Panc1 (cell line): ENCODE data around the gene IL32.

Experiments
- POLR2AphosphoS5 ChIP-seq: IDR thresholded peaks from 2 replicates; pipeline ENCODE4 v1.6.1; 2012; ENCODE audit warnings: mild to moderate bottlenecking, low read depth, low read length, moderate library complexity
- SIN3A ChIP-seq: IDR thresholded peaks from 2 replicates; pipeline ENCODE4 v1.6.1; 2012; ENCODE audit warnings: low read depth, mild to moderate bottlenecking, low read length, moderate library complexity, borderline replicate concordance; ENCODE audit not compliant: insufficient read depth
- TF ChIP-seq, protein P1 (sequence below): fragments of 450-650 bp; IDR thresholded peaks from 2 replicates; pipeline ENCODE4 v1.5.1; 2017; ENCODE audit warnings: mild to moderate bottlenecking

DNA sequence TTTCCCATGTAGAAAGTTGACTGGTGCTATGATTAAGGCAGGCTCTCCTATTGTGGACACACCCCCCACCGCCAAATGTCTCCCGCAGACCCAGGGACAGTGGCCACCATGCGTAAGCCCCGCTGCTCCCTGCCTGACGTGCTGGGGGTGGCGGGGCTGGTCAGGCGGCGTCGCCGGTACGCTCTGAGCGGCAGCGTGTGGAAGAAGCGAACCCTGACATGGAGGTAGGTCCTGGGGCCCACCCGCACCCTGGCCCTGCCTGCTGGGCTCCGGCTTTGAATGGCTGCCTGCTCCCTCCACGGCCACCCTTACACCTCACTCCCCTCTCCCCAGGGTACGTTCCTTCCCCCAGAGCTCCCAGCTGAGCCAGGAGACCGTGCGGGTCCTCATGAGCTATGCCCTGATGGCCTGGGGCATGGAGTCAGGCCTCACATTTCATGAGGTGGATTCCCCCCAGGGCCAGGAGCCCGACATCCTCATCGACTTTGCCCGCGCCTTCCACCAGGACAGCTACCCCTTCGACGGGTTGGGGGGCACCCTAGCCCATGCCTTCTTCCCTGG is 15.4 kb upstream of the IL32 start:
- TF ChIP-seq, protein P1, sequence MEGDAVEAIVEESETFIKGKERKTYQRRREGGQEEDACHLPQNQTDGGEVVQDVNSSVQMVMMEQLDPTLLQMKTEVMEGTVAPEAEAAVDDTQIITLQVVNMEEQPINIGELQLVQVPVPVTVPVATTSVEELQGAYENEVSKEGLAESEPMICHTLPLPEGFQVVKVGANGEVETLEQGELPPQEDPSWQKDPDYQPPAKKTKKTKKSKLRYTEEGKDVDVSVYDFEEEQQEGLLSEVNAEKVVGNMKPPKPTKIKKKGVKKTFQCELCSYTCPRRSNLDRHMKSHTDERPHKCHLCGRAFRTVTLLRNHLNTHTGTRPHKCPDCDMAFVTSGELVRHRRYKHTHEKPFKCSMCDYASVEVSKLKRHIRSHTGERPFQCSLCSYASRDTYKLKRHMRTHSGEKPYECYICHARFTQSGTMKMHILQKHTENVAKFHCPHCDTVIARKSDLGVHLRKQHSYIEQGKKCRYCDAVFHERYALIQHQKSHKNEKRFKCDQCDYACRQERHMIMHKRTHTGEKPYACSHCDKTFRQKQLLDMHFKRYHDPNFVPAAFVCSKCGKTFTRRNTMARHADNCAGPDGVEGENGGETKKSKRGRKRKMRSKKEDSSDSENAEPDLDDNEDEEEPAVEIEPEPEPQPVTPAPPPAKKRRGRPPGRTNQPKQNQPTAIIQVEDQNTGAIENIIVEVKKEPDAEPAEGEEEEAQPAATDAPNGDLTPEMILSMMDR = no peak
- TF ChIP-seq POLR2AphosphoS5 (no peak), SIN3A (no peak)
